Coronary artery (tissue), 2 donors: ENCODE results near the gene SLC4A2.
A peak's percentile ranks its signal among the peaks of the same experiment; 100 is the strongest.

Experiments used
- DNase-seq: peaks from one replicate; pipeline ENCODE4 v3.0.0-alpha.2; 2017; ENCODE audit warnings: low spot score
- H3K27ac ChIP-seq, 2 donors: fragments of 200-600 bp; sonication (generic); one replicate each; pipeline ENCODE4 v1.5.1; 2016 to 2019
- H3K4me3 ChIP-seq: fragments of 200-600 bp; sonication (generic); 2 replicates; pipeline ENCODE4 v1.5.1; 2016; ENCODE audit warnings: mild to moderate bottlenecking, moderate library complexity
- CTCF ChIP-seq: fragments of 200-600 bp; sonication (generic); IDR thresholded peaks from one replicate; pipeline ENCODE4 v1.5.1; 2019; ENCODE audit warnings: antibody characterized with exemption

SLC4A2 gene

GRCh38 chr7:151088019-151088855 is 28.8 kb downstream of the SLC4A2 start:
- peak overlapping the region; percentile 97 for H3K4me3 ChIP-seq
- no peak for TF ChIP-seq CTCF
- peak overlapping the region; percentile 75 to 92 for H3K27ac ChIP-seq
- DNase-seq = no peak

GRCh38 chr7:151088856-151089699 is 29.7 kb downstream of the SLC4A2 start:
- TF ChIP-seq CTCF = no peak
- Histone ChIP-seq H3K27ac (peak overlapping the region; percentile 75 to 92), H3K4me3 (peak overlapping the region; percentile 97)
- DNase-seq = no peak

GRCh38 chr7:151089893-151090730 is 30.7 kb downstream of the SLC4A2 start:
- DNase-seq = no peak
- Histone ChIP-seq H3K4me3 (peak overlapping the region; percentile 97), H3K27ac (peak overlapping the region; percentile 75 to 92)
- TF ChIP-seq CTCF = no peak

- Histone ChIP-seq H3K27ac (no peak overlapping the region), H3K4me3 (no peak overlapping the region)
- DNase-seq = no peak
- TF ChIP-seq CTCF = no peak
These were observed 31.6 kb downstream of the SLC4A2 start for GRCh38 chr7:151091003-151091402.

- DNase-seq = no peak
- no peak overlapping the region for H3K27ac ChIP-seq
- H3K4me3 ChIP-seq = no peak overlapping the region
These were observed 32.0 kb downstream of the SLC4A2 start for GRCh38 chr7:151091431-151091830.

More at GRCh38 chr7:151091431-151091830, 32.0 kb downstream of the SLC4A2 start:
- TF ChIP-seq CTCF = no peak
